Pons (tissue), 1 donor: ENCODE measurements around the gene DHRS1.

Source experiments
- DNase-seq: peaks from one replicate; pipeline ENCODE4 v3.0.0-alpha.2; 2016; ENCODE audit warnings: low spot score

DHRS1 gene

DNA sequence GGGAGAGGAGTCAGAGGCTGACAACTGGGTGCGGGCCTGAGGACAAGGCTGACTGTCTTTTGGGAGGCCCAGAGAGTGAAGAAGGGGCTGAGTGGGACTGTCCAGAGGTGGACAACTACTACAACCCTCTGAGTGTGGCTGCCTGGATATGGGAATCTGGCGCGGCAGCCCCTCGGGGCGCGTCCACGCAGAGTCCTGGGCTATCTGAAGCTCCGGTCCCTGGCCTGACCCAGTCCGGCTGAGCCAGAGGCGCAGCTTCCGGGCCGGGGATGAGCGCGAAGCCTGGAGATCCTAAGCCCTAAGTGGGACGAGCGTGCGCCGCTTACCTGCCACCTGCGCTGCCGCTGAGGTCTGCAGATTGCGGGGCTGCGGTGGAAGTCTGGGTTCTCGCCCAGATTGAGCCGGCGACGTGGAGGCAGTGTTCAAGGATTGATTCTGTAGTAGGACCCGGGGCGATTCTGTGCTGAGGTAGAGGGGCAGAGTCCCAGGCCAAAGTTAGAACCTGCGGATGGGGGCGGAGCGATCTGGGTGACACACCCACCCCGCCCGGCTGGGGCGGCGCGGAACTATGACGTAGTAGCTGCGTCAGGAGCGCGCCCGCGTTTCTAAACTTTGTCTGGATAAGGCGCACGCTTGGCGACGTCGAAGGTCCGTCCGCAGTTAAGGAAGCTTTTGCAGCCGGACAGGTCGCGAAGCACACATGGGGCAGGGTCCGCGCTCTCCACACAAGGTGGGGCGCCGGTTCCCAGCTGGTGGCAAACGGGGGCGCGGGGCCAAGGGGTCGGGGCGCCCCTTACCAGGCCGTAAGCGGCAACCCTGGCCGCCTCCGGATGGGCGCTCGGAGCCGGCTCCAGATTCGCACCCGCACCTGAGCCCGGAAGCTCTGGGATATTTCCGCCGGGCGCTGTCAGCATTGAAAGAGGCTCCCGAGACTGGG is at the start of gene DHRS1, which contains the start of gene NOP9:
TSS of gene DHRS1 (minus strand) at position 526 of the 937 bp plus-strand sequence. CDS start 674 bp downstream, outside the sequence.
TSS of gene NOP9 (plus strand) at position 596 of the 937 bp plus-strand sequence. CDS start at position 701, 105 bp downstream.
- peak; percentile 83 for DNase-seq

DNA sequence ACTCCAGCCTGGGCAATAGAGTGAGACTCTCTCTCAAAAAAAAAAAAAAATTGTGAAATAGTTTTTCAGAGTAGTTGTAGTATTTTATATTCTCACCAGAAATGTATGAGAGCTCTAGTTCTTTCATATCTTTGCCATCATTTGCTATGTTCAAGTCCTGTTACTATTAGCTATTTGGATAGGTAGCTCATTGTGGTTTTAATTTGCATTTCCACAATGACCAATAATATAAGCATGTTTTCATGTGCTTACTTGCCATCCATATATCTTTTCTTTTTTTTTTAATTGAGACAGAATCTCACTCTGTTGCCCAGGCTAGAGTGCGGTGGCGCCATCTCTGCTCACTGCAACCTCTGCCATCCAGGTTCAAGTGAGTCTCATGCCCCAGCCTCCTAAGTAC is 48.6 kb upstream of the DHRS1 start:
- DNase-seq = no peak

DNA sequence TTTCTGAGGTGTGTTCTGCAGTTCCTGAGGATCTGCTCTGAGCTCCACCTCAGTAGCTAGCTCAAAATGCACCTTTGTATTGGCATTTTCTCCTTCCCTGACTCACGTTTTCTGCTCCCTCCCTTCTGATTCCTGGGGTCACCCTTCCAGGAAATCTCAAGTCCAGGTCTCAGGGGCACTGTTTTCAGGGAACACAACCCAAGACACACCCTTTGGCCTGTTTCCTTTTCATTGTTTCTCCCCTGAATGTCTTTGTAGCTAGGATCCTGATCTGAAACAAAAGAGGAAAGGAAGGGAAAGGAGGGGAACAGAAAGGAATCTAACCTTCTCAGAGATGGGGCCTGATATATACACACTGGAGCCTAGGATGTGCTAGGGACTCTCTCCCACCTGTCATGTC is 47.6 kb upstream of the DHRS1 start:
- DNase-seq = no peak

DNA sequence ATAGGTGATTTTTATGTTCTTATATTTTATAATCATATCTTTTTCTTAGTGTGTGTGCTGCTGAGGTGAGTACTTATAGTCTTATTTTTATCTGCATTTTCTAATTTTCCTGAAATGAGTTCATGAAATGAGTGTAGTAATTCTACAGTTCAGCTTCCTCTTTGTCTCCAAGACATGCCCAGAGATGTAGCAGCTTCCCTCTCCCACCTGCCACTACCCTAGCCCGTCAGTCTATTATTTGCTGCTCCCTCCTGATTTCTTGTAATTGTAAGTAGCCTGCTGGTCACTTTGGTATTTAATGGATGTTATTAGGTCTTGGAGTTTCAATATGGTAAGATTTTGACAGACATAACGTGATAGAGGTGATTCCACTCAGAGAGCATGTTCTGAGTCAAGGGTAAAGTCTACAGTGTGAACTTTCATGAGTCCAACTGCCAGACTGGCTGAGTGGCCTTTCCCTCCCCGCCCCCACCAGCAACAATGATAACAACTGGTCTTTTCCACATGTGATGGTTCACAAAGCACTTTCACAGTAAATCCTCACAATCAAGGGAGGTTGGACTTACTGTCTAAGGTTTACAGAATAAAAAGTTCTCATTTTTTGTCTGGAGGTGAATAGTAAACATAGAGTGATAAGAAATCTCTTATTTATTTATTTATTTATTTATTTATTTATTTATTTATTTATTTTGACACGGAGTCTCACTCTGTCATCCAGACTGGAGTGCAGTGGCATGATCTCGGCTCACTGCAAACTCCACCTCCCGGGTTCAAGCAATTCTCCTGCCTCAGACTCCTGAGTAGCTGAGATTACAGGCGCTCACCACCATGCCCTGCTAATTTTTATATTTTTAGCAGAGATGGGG is 44.4 kb upstream of the DHRS1 start:
- no peak for DNase-seq

DNA sequence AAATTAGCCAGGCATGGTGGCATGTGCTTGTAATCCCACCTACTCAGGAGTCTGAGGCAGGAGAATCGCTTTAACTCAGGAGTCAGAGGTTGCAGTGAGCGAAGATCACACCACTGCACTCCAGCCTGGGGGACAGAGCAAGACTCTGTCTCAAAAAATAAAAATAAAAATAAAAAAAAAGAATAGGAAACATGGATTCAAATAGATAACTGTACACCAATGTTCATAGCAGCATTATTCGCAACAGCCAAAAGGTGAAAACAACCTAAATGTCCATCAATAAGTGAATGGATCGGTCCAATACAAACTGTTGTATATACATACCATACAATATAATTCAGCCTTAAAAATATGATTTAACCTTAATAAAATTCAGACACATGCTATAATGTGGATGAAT is 43.3 kb upstream of the DHRS1 start:
- no peak for DNase-seq

DNA sequence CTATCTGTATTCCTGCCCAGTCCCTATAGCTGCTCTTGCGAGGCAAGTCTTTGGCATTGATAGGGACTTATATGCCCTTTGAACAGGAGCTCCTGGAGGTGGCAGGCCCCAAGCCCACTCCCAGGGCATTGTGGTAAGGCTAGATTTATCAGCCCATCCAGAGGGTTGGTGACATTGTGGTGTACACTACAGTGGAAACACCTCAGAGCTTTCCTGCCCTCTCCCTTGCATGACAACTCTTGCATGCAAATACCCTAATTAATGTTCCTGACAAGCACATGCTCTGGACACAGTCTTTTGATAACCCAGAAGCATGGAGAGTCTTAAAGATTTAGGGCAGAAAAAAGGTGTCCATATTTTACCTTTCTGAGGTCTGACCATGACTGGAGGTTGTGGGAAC is 41.0 kb upstream of the DHRS1 start:
- DNase-seq = no peak

DNA sequence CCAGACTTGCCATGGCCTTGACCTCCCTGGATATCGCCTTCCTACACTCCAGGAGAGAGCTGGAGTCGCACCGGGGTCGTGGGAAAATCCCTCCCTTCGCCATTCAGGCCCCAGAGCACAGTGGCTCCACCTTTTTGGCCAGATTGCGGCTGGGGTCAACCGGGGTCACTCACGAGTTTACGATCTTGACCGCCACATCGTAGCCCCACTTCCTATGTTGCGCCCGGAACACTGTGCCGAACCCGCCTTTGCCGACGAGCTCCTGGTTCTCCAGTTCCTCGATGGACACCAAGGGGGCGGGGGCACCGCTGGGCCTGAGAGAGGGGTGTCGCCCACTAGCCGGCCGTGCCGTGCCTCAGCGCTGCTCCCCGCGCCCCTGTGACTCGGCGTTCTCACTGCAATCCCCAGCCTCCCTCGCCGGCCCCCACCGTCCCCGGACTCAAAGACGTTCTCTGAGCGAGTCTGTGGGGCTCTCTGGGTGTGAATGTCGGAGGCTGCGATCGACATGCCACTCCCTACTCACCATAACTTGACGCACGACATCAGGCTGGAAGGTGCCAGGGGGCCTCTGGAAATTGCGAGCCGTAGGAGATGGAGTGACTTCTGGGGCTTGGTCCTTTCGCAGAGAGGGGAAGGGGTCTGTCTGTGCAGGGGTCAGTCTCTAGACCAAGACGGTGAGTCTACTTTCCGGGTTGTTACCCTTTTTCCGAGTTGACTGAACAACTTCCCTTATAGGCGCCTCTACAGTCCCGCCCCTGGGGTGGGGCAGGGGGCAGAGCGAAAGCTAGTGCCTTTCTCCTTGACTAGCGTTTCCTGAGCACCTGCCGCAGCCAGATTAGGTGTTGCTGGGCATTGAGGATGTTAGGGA is 39.9 kb upstream of the DHRS1 start, which contains the start of gene RIPK3:
TSS of gene RIPK3 (minus strand) at position 708 of the 868 bp plus-strand sequence. CDS start at position 543, 165 bp downstream.
- DNase-seq = peak; percentile 22

DNA sequence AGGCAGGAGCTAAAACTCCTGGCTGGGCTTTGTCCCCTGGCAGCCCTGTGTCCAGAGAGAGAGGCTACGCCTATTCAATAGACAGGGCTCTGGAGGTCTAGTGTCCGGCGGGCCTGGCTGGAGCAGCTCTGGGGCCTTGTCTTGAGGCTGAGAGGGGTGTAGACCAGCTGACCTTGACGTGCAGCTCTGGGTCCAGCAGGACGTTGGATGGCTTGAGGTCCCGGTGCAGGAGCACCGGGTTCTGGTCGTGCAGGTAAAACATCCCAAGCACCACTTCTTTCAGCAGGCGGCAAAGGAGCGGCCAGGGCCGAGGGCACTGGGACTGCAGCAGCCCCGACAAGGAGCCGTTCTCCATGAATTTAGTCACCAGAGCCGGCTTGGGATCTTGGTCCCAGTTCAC is 39.3 kb upstream of the DHRS1 start:
- no peak for DNase-seq

DNA sequence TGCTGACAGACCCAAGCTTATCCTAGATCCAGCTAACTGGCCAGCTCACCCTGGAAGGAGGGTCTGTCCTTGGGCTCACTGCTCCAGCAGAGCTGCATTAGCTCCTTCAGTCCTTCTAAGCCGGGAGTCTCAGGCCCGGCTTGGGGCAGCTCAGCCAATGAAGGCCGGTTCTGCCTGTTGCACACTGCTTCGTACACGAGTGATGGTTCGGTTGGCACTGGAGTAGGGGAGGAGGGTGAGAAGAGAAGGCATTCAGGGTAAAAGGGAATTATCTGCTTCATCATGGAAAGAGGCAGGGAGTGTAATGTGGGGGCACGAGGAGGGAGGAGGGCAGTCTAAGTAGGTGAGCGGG is 38.2 kb upstream of the DHRS1 start:
- no peak for DNase-seq

DNA sequence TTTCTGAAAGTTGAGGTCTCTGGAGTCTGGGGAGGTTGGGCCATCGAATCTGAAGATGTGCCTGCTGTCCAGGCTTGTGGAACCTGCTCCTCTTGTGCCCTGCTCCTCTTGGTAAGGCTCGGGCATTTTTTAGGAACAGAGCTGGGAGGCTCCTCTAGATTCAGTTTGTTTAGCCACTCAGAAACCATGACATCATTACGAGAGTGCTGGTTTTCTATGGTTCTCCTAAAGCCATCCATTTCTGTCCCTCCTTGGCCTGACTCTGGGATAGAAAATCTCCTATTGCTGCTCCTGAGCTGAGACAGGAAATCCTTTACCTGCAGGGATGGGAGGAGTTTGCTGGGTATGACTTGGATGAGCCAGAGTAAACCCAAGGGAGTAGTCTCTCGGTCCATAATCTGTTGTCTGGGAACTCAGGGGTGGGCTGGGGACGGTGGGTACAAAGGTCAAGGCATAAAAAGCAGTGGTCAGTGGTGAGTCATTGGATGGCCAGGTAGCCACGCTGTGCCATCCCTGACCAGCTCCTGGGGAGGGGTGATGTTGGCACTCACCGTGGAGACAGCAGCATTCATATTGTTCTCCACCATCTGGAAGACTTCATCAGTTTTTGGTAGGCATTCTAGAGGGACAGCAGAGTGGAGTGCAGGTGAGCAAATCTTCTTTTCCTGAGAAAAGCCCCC is 37.7 kb upstream of the DHRS1 start:
- no peak for DNase-seq

DNA sequence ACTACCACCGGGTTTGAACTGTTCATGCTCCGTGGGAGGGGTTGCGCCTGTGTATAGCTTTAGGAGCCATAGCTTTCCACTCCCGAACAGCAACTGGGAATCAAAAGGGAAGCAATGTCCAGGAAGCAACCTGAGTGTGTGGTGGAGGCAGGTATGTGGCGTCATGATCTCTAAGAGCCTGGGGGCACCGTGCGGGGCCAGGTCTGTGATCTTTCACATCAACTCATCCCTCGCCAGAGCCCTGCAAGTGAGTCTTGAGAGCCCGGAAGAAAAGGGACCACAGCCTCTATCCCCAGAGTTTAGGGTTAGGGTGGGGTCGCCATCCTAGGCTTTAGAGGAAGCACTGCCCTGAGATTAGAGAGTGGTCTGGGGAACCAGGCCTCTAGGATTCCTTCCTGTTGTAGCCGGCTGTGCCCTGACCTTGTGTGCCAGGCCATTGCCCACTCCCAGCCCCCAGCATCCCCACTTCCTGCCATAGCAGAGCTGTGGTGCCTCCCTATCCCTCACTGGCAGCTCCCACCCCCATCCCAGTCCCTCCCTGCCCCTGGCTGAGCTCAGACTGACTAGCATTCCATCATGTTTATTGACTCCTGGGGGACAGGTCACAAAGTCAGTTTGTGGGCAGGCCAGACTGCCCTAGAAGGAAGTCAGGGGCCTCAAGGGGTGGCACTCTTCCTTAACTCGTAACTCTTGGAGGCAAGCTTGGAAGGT is 36.0 kb upstream of the DHRS1 start:
- DNase-seq = no peak

DNA sequence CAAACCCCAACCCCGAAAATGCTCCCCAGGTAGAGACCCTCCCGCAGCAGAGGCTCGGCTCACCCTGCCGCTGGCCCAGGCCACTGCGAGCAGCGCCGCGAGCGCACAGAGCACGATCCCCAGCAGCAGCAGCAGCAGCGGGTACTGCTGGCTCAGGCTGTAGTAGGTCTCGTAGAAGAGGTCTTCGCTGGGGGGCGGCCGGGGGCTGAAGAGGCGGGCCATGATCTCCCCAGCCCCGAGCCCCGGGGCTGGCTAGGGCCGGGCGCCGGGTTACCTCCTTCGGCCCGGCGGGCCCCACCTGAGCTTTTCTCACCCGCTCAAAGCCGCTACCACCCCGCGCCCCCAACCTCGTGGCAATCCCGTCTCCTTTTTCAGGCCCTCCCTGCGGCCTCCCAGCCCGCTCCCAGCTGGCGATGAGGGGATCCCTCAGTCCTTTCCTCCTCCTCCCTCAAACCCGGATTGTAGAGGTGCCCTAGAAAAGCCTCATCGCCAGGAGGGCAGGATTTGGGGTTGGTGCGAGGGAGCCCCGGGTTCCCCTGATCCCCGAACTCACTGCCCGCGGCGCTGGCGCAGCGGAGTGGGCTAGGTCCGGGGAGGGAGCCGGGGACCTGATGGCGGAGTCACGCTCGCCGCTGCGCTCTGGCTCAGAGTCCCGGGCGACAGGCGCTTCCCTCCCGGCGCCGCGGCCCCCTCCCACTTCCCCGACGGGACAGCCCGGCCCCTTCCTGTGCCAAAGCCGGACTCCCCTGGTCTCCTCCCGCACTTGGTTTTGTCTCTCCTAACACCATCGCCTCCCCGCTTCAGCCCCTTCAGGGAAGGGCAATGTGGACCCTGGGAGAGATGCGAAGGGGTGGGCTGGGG is 35.1 kb upstream of the DHRS1 start, which contains the start of gene ADCY4:
TSS of gene ADCY4 (minus strand) at position 641 of the 861 bp plus-strand sequence. CDS start at position 222, 419 bp downstream.
- DNase-seq = no peak

DNA sequence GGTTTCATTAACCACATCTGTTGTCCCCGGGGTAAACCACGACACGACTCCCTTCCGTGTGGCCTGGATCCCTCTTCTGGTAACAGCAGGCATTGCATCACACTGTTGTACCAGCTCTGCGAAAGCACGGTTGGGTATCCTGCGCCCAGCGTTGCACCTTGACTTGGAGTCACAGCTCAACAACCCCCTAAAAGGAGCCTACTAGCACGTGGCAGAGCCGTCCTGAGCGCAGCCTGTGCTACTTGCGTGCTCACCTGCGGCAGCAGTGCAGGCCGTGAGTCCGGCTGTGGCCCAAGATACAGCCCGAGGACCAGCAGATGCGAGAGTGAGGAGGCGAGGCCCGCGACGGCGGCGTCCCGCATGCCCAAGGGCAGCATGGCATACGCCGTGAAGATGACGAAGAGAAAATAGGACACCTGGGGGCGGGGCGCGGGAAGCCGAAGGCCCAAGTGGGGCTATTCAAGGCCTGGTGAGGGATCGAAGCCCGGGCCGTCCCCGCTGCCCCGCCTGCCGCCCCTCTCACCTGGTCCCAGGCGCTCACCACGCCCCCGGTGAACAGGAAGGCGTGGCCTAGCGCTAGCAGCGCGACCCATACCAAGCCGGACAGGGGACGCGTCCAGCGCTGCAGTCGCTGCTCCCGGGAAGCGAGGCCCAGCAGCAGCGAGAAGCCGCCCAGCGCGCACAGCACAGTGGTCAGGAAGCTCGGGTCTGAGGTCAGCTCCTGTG is 32.9 kb upstream of the DHRS1 start:
- DNase-seq = peak; percentile 64

DNA sequence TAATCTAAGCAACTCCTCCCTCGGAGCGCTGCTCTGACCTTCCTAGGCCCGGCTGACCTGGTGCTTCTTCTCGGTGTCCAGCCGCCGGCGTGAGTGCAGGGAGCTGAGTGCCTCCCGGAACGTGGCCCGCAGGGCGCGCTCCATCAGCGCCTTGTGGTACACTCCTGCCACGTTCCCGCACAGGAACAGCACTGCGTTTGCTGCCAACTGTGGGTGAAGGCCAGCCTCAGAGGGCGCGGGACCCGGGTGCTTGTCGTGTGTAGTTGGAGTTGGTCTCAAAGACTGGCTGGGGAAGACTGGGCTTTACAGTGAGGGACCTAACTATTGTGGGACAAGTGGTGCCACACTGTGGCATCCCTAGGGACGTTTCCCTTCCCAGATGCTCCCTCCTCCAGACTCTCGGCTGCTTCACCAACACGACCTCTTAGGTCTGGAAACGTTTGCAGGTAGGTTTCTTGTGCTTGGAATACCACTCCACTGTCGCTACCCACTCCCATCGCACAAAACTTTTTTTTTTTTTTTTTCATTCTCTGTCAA is 32.2 kb upstream of the DHRS1 start:
- no peak for DNase-seq

DNA sequence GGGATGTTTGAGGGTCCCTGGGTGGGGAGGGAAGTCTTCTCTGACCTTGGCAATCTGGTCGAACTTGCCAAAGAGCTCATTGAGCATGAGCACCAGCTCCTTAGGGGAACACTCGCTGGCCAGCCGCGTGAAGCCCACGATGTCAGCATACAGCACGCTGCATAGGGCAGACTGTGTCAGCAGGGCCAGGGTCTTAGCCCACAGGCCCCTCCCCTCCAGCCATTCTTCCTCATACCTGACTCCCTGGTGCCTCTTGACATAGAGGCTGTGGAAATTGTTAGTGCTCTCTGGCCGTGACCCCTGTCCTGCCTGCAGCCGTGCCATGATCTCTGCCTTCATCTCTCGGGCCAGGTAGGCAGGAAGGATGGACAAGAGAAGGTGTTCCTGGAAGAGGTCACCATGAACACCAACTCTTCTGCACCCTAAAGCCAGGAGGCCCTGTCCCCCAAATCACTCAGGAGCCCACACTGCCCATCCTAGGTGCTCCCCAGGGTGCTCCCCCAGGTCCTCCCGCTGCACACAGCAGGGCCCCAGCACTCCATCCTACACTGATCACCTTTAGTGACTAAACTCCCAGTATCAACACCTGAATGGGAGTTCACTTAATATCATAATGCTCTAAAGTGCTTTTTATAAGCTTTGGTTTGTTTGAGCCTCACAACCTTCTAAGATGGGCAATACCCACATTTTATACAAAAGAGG is 31.5 kb upstream of the DHRS1 start:
- no peak for DNase-seq

DNA sequence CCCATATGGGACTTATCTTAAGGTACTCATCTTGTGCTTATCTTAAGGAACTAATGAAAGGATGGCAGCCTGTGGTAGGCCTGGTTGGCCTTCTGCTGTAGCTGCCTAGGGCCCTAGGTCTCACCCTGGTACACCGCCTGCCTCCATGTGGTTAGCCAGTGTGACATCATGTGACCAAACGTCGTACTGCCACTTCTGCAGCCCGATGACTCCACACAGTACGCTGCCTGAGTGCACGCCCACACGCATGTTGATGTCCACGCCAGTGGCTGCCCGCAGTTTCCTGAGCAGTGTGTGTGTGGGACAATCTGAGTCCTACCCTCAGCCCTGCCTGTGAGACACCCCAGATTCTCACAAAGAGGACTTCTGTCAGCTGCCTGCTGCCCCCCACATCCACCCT is 30.2 kb upstream of the DHRS1 start:
- DNase-seq = peak; percentile 58

DNA sequence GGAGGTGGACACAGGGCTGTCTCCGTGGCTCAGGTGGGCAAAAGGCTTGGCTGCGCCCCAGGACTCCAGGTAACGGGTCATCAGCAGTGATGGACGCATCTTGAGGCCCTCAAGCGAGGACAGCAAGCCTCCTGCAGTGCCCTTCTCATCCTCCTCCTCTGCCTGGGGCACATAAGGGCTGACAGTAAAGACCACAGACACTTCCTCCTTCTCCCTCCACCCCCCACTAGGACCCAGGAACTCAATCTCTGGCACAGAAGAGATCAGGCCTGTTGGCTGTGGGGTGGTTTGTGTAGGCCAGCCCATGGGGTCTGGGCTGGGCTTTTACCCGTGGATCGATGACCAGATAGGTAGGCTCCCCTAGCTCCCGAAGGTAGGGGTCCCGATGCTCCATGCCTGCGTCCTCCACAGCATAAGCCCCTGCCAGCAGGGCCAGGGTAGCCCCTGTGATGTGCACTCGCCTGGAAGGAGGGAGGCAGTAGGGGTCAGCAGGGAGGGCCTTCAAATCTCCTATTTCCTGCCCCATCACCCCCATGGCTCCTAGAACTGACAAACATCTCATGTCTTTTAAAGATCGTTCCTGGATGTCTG is 29.6 kb upstream of the DHRS1 start:
- no peak for DNase-seq
